Prostate gland (tissue), 2 donors: Measurements from ENCODE around the gene AGTR2.

Experiments used
- POLR2A ChIP-seq: fragments of 450-650 bp; IDR thresholded peaks from one replicate; pipeline ENCODE4 v1.6.1; 2016; ENCODE audit warnings: antibody characterized with exemption, mild to moderate bottlenecking
- POLR2AphosphoS5 ChIP-seq: sonication (generic); formaldehyde crosslinking; IDR thresholded peaks from one replicate; pipeline ENCODE4 v1.6.1; 2017; ENCODE audit warnings: antibody characterized with exemption
- TF ChIP-seq, protein P1 (sequence below), 4 experiments: fragments of 200-600 bp in 2 of 4; fragments of 450-650 bp in 2 of 4; sonication (generic) in 2 of 4; IDR thresholded peaks; 1 replicate in 3 of 4; 2 replicates in 1 of 4; pipeline ENCODE4 v1.5.1; 2016 to 2019; ENCODE audit warnings: antibody characterized with exemption in 4 of 4, mild to moderate bottlenecking in 2 of 4, moderate library complexity in 2 of 4

DNA sequence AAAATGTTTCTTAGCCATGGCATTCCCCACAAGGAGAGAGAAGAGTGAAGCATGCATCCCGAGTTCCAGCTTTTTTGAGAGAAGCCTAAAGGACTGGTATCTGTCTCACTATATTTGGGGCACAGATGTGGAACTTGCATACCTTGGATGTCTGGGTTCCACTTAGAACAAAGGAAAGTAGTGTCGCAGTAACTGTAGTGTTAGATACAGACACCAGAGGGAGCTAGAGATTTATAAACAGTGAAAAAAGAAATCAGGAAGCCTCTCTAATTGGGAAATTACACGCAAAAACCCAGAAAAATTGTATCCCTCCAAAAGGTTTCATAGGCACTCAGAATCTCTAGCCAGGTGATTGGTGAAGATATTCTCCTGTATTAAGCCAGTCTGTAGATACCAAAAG lies 34.4 kb downstream of the AGTR2 start:
- TF ChIP-seq, protein P1, sequence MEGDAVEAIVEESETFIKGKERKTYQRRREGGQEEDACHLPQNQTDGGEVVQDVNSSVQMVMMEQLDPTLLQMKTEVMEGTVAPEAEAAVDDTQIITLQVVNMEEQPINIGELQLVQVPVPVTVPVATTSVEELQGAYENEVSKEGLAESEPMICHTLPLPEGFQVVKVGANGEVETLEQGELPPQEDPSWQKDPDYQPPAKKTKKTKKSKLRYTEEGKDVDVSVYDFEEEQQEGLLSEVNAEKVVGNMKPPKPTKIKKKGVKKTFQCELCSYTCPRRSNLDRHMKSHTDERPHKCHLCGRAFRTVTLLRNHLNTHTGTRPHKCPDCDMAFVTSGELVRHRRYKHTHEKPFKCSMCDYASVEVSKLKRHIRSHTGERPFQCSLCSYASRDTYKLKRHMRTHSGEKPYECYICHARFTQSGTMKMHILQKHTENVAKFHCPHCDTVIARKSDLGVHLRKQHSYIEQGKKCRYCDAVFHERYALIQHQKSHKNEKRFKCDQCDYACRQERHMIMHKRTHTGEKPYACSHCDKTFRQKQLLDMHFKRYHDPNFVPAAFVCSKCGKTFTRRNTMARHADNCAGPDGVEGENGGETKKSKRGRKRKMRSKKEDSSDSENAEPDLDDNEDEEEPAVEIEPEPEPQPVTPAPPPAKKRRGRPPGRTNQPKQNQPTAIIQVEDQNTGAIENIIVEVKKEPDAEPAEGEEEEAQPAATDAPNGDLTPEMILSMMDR (IDR thresholded peaks at IDR 0.05) = peak in 3 of 4 experiments; percentile 39 to 60 (median 58)
- TF ChIP-seq POLR2A = no peak
- no peak for TF ChIP-seq POLR2AphosphoS5
